Activated CD8-positive, alpha-beta T cell treated with anti-CD3 and anti-CD28 coated beads, Interleukin-2, amount 10 ng/mL, durations not matched to agents 7 days and 5 days (primary cell): Measurements from ENCODE around the gene B4GALT2. TPM values are rescaled to one million over a fixed set of nuclear protein-coding genes. Genes with fewer than 3 reads are reported as not detected.

ENCODE experiments used
- ATAC-seq: fragments of 150-1000 bp; cut with Tn5 transposase; one replicate; pipeline ENCODE4 v1.10.0; 2021; ENCODE audit warnings: moderate library complexity
- CTCF ChIA-PET: fragments of 350-600 bp; sonication (Branson Sonifier 250); formaldehyde crosslinking; loops from one replicate; lab custom pipeline; 2021; ENCODE audit warnings: antibody characterized with exemption; lab: Charles Lee
- POLR2A ChIA-PET: fragments of 350-600 bp; sonication (Branson Sonifier 250); formaldehyde crosslinking; loops from one replicate; lab custom pipeline; 2021; ENCODE audit warnings: antibody characterized with exemption; lab: Charles Lee
- DNase-seq: peaks from one replicate; pipeline ENCODE4 v3.0.0-alpha.2; 2020
- H3K27ac Mint-ChIP-seq: one replicate; pipeline ENCODE4 v1.8.0; 2021; ENCODE audit warnings: mild to moderate bottlenecking, mixed read lengths
- H3K27me3 Mint-ChIP-seq: one replicate; pipeline ENCODE4 v1.8.0; 2021; ENCODE audit warnings: low read depth, mixed read lengths
- H3K36me3 Mint-ChIP-seq: one replicate; pipeline ENCODE4 v1.8.0; 2021; ENCODE audit warnings: low read depth, mixed read lengths
- H3K4me1 Mint-ChIP-seq: one replicate; pipeline ENCODE4 v1.8.0; 2021; ENCODE audit warnings: low read depth, mixed read lengths
- H3K4me3 Mint-ChIP-seq: one replicate; pipeline ENCODE4 v1.8.0; 2021; ENCODE audit warnings: mild to moderate bottlenecking, mixed read lengths
- H3K9me3 Mint-ChIP-seq: one replicate; pipeline ENCODE4 v1.8.0; 2022; ENCODE audit warnings: mixed read lengths; ENCODE audit not compliant: insufficient read depth
- total RNA-seq, 2 experiments: library from RNA; stranded (reverse); gene quantifications; one replicate each; pipeline ENCODE4 v1.2.3, GENCODE V29; 2021

Gene B4GALT2, protein sequence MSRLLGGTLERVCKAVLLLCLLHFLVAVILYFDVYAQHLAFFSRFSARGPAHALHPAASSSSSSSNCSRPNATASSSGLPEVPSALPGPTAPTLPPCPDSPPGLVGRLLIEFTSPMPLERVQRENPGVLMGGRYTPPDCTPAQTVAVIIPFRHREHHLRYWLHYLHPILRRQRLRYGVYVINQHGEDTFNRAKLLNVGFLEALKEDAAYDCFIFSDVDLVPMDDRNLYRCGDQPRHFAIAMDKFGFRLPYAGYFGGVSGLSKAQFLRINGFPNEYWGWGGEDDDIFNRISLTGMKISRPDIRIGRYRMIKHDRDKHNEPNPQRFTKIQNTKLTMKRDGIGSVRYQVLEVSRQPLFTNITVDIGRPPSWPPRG
- total RNA-seq = 10 to 100 TPM; 20.1 to 20.2 TPM

DNA sequence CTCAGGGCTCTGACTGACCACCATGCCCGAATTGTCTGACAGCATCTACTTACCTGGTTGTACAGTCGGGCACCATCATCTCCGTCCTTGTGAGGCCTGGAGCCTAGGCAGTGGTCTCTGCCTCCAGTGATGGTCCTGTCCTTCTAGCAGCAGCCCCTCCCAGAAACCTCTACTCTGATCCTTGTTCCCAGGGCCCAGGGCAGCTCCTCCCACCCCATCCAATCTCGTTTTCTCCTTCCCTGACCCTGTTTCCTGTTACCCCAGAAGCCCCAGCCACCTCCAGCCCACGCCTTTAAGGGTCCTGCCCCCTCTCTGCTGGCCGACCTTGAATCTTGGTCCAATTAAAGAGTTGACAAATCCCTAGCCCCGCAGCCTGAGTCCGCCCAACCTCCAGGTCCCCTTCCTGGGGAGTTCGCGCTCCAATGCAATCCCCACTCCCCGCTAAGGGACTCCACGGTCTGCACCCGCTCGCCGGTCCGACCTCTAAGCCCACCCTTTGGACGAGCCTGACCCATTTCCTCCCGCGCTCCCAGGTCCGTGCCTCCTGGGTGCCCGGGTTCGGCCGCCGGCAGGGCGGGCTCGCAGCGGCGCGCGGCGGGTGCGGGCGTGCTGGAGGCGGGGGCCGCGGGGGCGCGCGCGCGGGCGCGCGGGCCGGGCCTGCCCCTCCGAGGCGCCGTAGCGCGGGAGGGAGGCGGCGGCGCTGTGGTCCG lies at the start of gene B4GALT2:
TSS of gene B4GALT2 (plus strand) at position 660 of the 710 bp plus-strand sequence. CDS start 1,951 bp downstream, outside the sequence.
- H3K4me1 Mint-ChIP-seq = peaks cover 49% of the 10 kb centered on the region
- POLR2A ChIA-PET = interaction anchor here (0.5 to 0.7 kb wide), 2 partner anchors 12 to 743 kb away, joined by 3 read pairs; no protein-coding TSS in a partner anchor
- peak; percentile 10 for ATAC-seq
- peaks cover 27% of the 10 kb centered on the region for H3K36me3 Mint-ChIP-seq
- H3K27me3 Mint-ChIP-seq = no peaks in the 10 kb centered on the region
- peak within 1 kb of the TSS; percentile 83 for H3K4me3 Mint-ChIP-seq
- H3K27ac Mint-ChIP-seq = peak within 1 kb of the TSS; percentile 88
- DNase-seq = peak; percentile 45
- no peaks in the 10 kb centered on the region for H3K9me3 Mint-ChIP-seq
- CTCF ChIA-PET = interaction anchor here (1.2 to 1.3 kb wide), 2 partner anchors 44 to 215 kb away, joined by 4 to 8 read pairs; no protein-coding TSS in a partner anchor

DNA sequence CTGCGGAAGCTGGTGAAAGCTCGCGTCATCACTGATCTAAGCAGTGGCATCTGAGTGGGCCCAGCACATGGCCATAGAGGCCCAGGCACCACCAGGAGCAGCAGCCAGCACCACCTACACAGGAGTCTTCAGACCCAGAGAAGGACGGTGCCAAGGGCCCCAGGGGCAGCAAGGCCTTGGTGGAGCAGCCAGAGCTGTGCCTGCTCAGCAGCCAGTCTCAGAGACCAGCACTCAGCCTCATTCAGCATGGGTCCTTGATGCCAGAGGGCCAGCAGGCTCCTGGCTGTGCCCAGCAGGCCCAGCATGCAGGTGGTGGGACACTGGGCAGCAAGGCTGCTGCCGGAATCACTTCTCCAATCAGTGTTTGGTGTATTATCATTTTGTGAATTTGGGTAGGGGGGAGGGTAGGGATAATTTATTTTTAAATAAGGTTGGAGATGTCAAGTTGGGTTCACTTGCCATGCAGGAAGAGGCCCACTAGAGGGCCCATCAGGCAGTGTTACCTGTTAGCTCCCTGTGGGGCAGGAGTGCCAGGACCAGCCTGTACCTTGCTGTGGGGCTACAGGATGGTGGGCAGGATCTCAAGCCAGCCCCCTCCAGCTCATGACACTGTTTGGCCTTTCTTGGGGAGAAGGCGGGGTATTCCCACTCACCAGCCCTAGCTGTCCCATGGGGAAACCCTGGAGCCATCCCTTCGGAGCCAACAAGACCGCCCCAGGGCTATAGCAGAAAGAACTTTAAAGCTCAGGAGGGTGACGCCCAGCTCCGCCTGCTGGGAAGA lies 48.7 kb upstream of the B4GALT2 start:
- H3K4me3 Mint-ChIP-seq = no peak overlapping the region
- no peaks in the 10 kb centered on the region for H3K9me3 Mint-ChIP-seq
- CTCF ChIA-PET = interaction anchor here (1.0 to 11.3 kb wide), 10 partner anchors 9 to 222 kb away, joined by 3 to 506 read pairs (median 4); no protein-coding TSS in a partner anchor
- POLR2A ChIA-PET = no interaction called here
- peak; percentile 34 for DNase-seq
- ATAC-seq = no peak
- H3K27me3 Mint-ChIP-seq = peaks cover 14% of the 10 kb centered on the region
- no peak overlapping the region for H3K27ac Mint-ChIP-seq
- H3K4me1 Mint-ChIP-seq = peaks cover 15% of the 10 kb centered on the region
- peaks cover 2% of the 10 kb centered on the region for H3K36me3 Mint-ChIP-seq

DNA sequence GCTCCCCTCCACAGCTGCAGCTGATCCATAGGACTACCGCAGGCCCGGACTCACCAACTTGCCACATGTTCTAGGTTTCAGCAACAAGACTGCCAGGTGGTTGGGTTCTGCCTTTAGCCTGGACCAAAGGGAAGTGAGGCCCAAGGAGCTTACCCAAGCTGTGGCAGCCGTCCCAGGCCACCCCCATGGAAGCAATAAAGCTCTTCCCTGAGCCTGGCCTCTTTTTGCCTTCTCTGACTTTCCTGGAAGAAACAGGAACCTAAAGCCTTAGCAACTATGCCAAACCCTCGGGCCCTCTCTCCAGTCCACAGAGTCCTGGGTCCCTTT lies 48.1 kb upstream of the B4GALT2 start:
- Mint-ChIP-seq H3K4me3 (no peak overlapping the region), H3K27me3 (peaks cover 17% of the 10 kb centered on the region), H3K36me3 (peaks cover 2% of the 10 kb centered on the region), H3K9me3 (no peaks in the 10 kb centered on the region), H3K27ac (no peak overlapping the region), H3K4me1 (peaks cover 19% of the 10 kb centered on the region)
- CTCF ChIA-PET = interaction anchor here (1.0 to 11.3 kb wide), 9 partner anchors 9 to 223 kb away, joined by 3 to 506 read pairs (median 4); no protein-coding TSS in a partner anchor
- POLR2A ChIA-PET = no interaction called here
- ATAC-seq = no peak
- DNase-seq = no peak

DNA sequence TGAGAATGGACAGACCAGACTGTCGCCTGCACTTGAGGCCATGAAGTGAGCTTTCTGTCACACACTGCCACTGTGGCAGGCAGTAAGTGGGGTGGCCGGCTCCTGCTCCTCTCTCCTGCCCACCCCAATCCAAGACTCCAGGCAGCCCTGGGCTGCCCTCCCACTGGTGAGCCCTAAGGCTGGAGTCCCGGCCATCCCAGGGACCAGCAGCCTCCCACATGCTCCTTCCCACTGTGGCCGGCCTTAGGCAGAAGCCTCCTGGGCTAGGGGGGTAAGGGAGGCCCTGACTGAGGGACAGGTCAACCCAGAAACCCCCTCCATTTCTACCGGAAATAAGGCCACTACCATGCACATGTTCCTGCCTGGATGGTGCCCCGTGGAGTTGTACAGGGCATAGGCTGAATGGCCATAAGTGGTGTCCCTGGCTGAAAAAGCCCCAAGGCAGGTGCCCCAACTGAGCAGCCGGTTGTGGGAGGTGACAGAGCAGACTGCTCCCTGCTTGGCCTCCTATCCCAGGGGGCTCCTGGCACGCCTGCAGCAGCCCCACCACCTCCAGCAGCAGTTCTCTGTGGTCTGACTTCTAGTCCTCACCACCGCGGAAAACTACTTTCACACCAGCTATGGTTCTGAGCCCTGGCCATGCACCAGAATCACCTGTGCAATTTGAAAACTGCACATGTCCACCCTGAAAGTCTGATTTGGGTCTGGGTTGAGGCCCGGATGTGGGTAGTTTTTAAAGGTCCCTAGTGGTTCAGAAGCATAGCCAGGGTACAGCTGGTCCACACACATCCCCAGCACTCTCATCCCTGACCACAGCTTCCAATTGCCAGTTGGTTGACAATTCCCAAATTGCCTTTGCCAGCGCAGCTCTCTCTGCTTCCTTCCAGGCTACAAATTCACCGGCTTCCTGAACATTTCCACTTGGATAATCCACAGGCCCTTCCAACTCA lies 47.0 kb upstream of the B4GALT2 start:
- H3K9me3 Mint-ChIP-seq = no peaks in the 10 kb centered on the region
- ChIA-PET POLR2A (interaction anchor here (0.9 kb wide), 1 partner anchor 225 kb away, joined by 3 read pairs; the partner anchor contains the start of gene ST3GAL3), CTCF (interaction anchor here (1.3 to 11.3 kb wide), 3 partner anchors 15 to 167 kb away, joined by 3 to 506 read pairs (median 148); partner anchors contain the start of gene IPO13)
- H3K27ac Mint-ChIP-seq = no peak overlapping the region
- H3K36me3 Mint-ChIP-seq = peaks cover 2% of the 10 kb centered on the region
- ATAC-seq (no peak), DNase-seq (no peak)
- H3K4me1 Mint-ChIP-seq = peaks cover 23% of the 10 kb centered on the region
- H3K4me3 Mint-ChIP-seq = no peak overlapping the region
- peaks cover 20% of the 10 kb centered on the region for H3K27me3 Mint-ChIP-seq

DNA sequence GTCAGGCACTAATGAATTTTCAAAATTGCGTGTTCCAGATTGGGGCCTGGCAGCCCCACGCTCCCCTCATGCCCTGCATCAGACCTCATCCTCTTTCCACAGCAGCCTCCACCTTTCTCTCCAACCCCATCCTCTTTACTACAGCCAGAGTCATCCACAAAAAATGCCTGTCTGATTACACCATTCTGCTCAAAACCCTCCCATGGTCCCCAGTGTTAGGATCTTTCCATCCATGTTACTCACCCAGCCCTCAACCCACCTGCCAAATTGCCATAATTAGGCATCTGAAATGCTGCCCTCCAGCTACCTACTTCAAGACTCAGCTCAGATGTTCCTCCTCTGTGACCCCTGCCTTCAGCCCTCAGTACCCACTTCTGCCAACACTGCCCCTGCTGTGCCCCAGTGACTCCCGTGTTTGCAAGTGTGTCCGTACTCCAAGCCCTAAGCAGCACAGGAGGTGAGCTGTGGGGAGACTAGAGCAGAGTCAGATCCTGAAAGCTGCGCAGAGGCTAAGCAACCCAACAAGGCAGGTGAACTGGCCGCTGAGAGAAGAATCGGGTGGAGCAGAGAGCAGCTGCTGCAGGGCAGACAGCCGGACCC lies 46.1 kb upstream of the B4GALT2 start:
- Mint-ChIP-seq H3K4me3 (no peak overlapping the region), H3K9me3 (no peaks in the 10 kb centered on the region), H3K27ac (peak overlapping the region; percentile 15), H3K36me3 (peaks cover 4% of the 10 kb centered on the region), H3K27me3 (peaks cover 20% of the 10 kb centered on the region), H3K4me1 (peaks cover 23% of the 10 kb centered on the region)
- ChIA-PET POLR2A (interaction anchor here (0.9 kb wide), 1 partner anchor 226 kb away, joined by 3 read pairs; the partner anchor contains the start of gene ST3GAL3), CTCF (interaction anchor here (1.3 to 11.3 kb wide), 10 partner anchors 14 to 406 kb away, joined by 3 to 506 read pairs (median 16); partner anchors contain the start of genes IPO13 and KDM4A)
- ATAC-seq = no peak
- no peak for DNase-seq

DNA sequence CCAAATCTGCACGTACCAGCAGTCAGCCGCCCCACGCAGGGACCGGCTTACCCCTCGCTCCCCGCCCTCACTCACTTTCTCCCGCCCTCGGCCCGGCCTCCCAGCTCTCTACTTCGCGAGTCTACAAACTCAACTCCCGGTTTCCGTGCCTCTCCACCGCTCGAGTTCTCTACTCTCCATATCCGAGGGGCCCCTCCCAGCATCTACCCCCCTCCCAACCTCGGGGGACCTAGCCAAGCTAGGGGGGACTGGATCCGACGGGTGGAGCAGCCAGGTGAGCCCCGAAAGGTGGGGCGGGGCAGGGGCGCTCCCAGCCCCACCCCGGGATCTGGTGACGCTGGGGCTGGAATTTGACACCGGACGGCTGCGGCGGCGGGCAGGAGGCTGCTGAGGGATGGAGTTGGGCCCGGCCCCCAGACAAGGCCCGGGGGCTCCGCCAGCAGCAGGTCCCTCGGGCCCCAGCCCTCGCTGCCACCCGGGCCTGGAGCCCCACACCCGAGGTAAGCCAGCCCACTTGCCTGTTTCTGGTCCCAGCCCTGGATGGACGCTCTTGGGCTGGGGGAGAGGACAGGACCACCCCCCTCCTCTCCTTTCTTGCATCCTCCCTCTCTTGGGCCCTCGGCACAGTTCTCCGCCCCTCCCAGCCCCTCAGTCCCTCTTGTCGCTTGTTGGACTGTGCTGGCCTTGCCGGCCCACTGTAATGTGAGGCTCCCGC lies 45.5 kb upstream of the B4GALT2 start, which contains the start of gene ARTN:
TSS of gene ARTN (plus strand) at position 416 of the 715 bp plus-strand sequence. CDS start 1,856 bp downstream, outside the sequence.
- ChIA-PET CTCF (interaction anchor here (0.9 to 11.3 kb wide), 31 partner anchors 8 to 707 kb away, joined by 3 to 506 read pairs (median 10); partner anchors contain the start of genes ATP6V0B, IPO13, KDM4A and PTPRF), POLR2A (no interaction called here)
- Mint-ChIP-seq H3K4me1 (peaks cover 23% of the 10 kb centered on the region), H3K27ac (peak within 1 kb of the TSS; percentile 15), H3K27me3 (peaks cover 20% of the 10 kb centered on the region), H3K36me3 (peaks cover 4% of the 10 kb centered on the region), H3K4me3 (no peak within 1 kb of the TSS), H3K9me3 (no peaks in the 10 kb centered on the region)
- ATAC-seq = no peak
- no peak for DNase-seq

DNA sequence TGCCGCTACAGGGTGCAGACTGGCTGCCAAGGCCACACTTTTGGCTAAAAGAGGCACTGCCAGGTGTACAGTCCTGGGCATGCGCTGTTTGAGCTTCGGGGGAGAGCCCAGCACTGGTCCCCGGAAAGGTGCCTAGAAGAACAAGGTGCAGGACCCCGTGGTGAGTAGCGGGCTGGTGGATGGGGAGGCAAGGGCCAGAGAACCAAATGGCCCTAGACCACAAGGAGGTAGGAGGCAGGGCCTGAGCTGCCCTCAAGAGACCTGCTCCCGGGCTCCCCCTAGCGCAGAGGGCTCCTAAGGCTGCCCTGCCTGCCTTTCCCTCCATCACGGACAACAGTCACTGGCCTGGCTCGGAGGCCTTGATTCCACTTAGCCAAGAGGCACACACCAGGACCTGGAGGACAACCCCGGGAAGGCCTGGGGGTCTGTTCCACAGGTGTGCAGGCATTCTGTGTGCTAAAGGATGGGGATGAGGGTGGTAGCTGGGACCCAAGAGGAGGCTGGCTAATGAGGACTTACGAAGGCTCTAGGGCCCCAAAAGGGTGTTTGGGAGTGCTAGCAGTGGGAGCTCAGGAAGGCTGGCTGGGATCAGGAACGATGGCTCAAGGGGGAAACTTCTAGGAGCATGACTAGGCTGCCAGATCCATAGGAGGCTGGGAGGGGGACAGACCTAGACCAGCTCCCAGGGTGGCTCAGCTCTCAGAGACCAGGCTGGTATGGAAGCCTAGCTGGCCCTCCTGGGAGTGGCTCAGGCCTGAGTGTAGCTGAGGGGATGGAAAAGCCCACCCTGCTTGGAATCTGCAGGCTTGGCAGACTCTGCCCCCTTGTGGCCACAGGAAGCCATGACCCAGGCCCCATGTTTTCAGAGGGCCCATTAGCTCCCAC lies 44.7 kb upstream of the B4GALT2 start:
- Mint-ChIP-seq H3K4me1 (peaks cover 23% of the 10 kb centered on the region), H3K27ac (no peak overlapping the region), H3K4me3 (no peak overlapping the region), H3K27me3 (peaks cover 20% of the 10 kb centered on the region), H3K9me3 (no peaks in the 10 kb centered on the region), H3K36me3 (peaks cover 4% of the 10 kb centered on the region)
- DNase-seq = peak; percentile 70
- ChIA-PET CTCF (interaction anchor here (0.5 to 11.3 kb wide), 97 partner anchors 9 to 851 kb away, joined by 3 to 506 read pairs (median 4); partner anchors contain the start of genes ATP6V0B, DPH2, IPO13 and KDM4A), POLR2A (interaction anchor here (0.7 to 1.2 kb wide), 4 partner anchors 13 to 228 kb away, joined by 3 to 5 read pairs (median 3); partner anchors contain the start of gene IPO13)
- peak; percentile 64 for ATAC-seq

DNA sequence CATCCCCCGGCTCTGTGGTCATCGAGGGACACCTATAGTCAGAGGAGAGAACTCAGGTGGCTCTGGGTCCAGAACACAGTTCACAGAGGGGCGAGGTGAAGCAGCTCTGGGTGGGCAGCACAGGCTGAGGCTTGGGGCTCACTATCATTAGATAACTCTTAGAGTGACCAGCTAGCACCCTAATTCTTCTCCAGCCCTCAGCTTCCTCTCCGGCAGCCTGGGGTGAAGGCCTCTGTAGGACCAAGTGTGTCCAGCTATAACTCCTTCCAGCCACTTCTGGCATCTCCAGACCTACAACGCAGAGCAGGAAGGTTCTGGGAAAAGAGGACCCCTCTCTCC lies 44.1 kb upstream of the B4GALT2 start:
- Mint-ChIP-seq H3K4me3 (no peak overlapping the region), H3K36me3 (peaks cover 4% of the 10 kb centered on the region), H3K4me1 (peaks cover 23% of the 10 kb centered on the region), H3K27me3 (peaks cover 20% of the 10 kb centered on the region), H3K27ac (no peak overlapping the region), H3K9me3 (no peaks in the 10 kb centered on the region)
- POLR2A ChIA-PET = interaction anchor here (0.7 to 1.2 kb wide), 4 partner anchors 12 to 229 kb away, joined by 3 to 5 read pairs (median 3); partner anchors contain the start of gene IPO13
- DNase-seq = no peak
- CTCF ChIA-PET = interaction anchor here (0.5 to 11.3 kb wide), 95 partner anchors 10 to 850 kb away, joined by 3 to 506 read pairs (median 4); partner anchors contain the start of genes ATP6V0B, DPH2, IPO13 and KDM4A
- ATAC-seq = no peak
